Measurements from ENCODE around the gene GRID2IP.

The GRID2IP gene

GRCh38 chr7:6447581-6448199 is 103.6 kb downstream of the GRID2IP start, which contains the start of gene DAGLB:
Gene DAGLB, minus strand, starts transcription at chr7:6447954. Its CDS starts 112 bp downstream, at chr7:6447842.
- peak; percentile 89 to 94 for DNase-seq (ENCODE audit: low read depth in 2 of 2)

Data from stimulated activated CD4-positive, alpha-beta T cell treated with anti-CD3 and anti-CD28 coated beads, Interleukin-15, amount 100 ng/mL, for 48 hours (primary cell).